K562 (cell line): ENCODE data around the gene TAS1R3. TPM values are rescaled to one million over a fixed set of nuclear protein-coding genes. Genes with fewer than 3 reads are reported as not detected.

Experiments used
- CBFA2T3 ChIP-seq: fragments of 450-650 bp; IDR thresholded peaks from 2 replicates; pipeline ENCODE4 v1.6.1; 2017
- EWSR1 ChIP-seq: fragments of 450-650 bp; IDR thresholded peaks from 2 replicates; pipeline ENCODE4 v1.6.1; 2018; ENCODE audit warnings: borderline replicate concordance, mild to moderate bottlenecking, low read depth, moderate library complexity; ENCODE audit not compliant: partially characterized antibody
- FOXA1 ChIP-seq: fragments of 450-650 bp; IDR thresholded peaks from 2 replicates; pipeline ENCODE4 v1.6.1; 2016; ENCODE audit warnings: mild to moderate bottlenecking, borderline replicate concordance
- HDAC6 ChIP-seq: IDR thresholded peaks from 2 replicates; pipeline ENCODE4 v1.6.1; 2012; ENCODE audit warnings: low read depth, mild to moderate bottlenecking, control low read depth, inconsistent platforms, low read length, moderate library complexity
- JUN ChIP-seq, 2 experiments: sonication (generic) in 1 of 2; formaldehyde crosslinking in 1 of 2; IDR thresholded peaks; 2 replicates each; pipeline versions ENCODE4 v1.6.1 to v1.8.0; 2012 to 2022; ENCODE audit warnings: borderline replicate concordance in 2 of 2, mild to moderate bottlenecking in 2 of 2, improper control_type of control experiment in 1 of 2, low read depth in 1 of 2, low read length in 1 of 2, missing genetic modification reagents in 1 of 2
- NR4A1 ChIP-seq, 2 experiments: fragments of 250-450 bp in 1 of 2; fragments of 450-650 bp in 1 of 2; sonication (Bioruptor Pico) in 1 of 2; IDR thresholded peaks; 2 replicates each; pipeline versions ENCODE4 v1.4.0 to v1.6.1; 2016 to 2020; ENCODE audit warnings: mild to moderate bottlenecking in 2 of 2, missing compliant biosample characterization in 1 of 2, missing genetic modification characterization in 1 of 2, moderate library complexity in 1 of 2
- PHTF2 ChIP-seq: fragments of 250-450 bp; sonication (Bioruptor Pico); IDR thresholded peaks from 2 replicates; pipeline ENCODE4 v1.5.0; 2021; ENCODE audit warnings: mild to moderate bottlenecking
- PRPF4 ChIP-seq: fragments of 200-400 bp; formaldehyde crosslinking; IDR thresholded peaks from one replicate; pipeline ENCODE4 v1.6.1; 2017; ENCODE audit warnings: low read length, low read depth, mild to moderate bottlenecking; ENCODE audit not compliant: insufficient read depth, poor library complexity, severe bottlenecking
- RAD21 ChIP-seq, 2 experiments: fragments of 250-450 bp in 1 of 2; fragments of 450-650 bp in 1 of 2; sonication (Bioruptor Pico) in 1 of 2; formaldehyde crosslinking in 1 of 2; IDR thresholded peaks in 1 of 2; conservative IDR thresholded peaks in 1 of 2; 2 replicates each; pipeline versions ENCODE4 v1.4.0 to v1.8.0; 2020 to 2022; ENCODE audit warnings: mild to moderate bottlenecking in 2 of 2, moderate library complexity in 1 of 2
- RBBP5 ChIP-seq: fragments of 200-600 bp; sonication (generic); IDR thresholded peaks from 2 replicates; pipeline ENCODE4 v1.6.1; 2012; ENCODE audit warnings: borderline replicate concordance, mild to moderate bottlenecking, low read length, control low read depth, inconsistent platforms; ENCODE audit not compliant: insufficient read depth, poor library complexity, severe bottlenecking
- TCFL5 ChIP-seq: fragments of 250-450 bp; sonication (Bioruptor Pico); conservative IDR thresholded peaks from 2 replicates; pipeline ENCODE4 v1.6.1; 2021; ENCODE audit warnings: mild to moderate bottlenecking, moderate library complexity, matching md5 sums
- YY1 ChIP-seq, 3 experiments: IDR thresholded peaks; 2 replicates each; pipeline ENCODE4 v1.6.1; 2011; ENCODE audit warnings: low read length in 2 of 3, mild to moderate bottlenecking in 2 of 3, moderate library complexity in 2 of 3, borderline replicate concordance in 1 of 3, control low read depth in 1 of 3, low read depth in 1 of 3; ENCODE audit not compliant: insufficient read depth in 3 of 3, insufficient replicate concordance in 2 of 3, control insufficient read depth in 1 of 3, insufficient read length in 1 of 3; ENCODE audit errors: extremely low read depth in 1 of 3
- ZNF717 ChIP-seq: fragments of 250-450 bp; sonication (Bioruptor Pico); IDR thresholded peaks from 2 replicates; pipeline ENCODE4 v1.5.0; 2021
- polyA plus RNA-seq, 8 experiments: library from polyadenylated mRNA; depleted of rRNA in 4 of 8; stranded (reverse) in 5 of 8; unstranded in 3 of 8; fragments of >200 nt; fragmentation: Nextera tagmentation in 2 of 8; fragmentation: Illumina TruSeq in 1 of 8; extraction: Ambion mirVana in 2 of 8; extraction: Trizol in 1 of 8; gene quantifications; 2 replicates each; pipeline versions ENCODE4 v1.2.1 to v1.2.3, GENCODE V29; 2011 to 2014; ENCODE audit warnings: inconsistent platforms in 1 of 8, missing spikeins in 1 of 8
- total RNA-seq, 7 experiments: library from RNA; depleted of rRNA in 6 of 7; stranded (reverse); fragments of >200 nt in 6 of 7; fragmentation: Illumina TruSeq in 2 of 7; extraction: Trizol in 2 of 7; gene quantifications; 2 replicates each; pipeline versions ENCODE4 v1.2.1 to v1.2.3, GENCODE V29; 2011 to 2021; ENCODE audit warnings: low replicate concordance in 1 of 7
- TF ChIP-seq, protein P1 (sequence below), 2 experiments: fragments of 450-650 bp in 1 of 2; IDR thresholded peaks; 2 replicates each; pipeline ENCODE4 v1.6.1; 2011 to 2017; ENCODE audit warnings: low read depth in 2 of 2, antibody characterized with exemption in 1 of 2, borderline replicate concordance in 1 of 2, low read length in 1 of 2, mild to moderate bottlenecking in 1 of 2, mixed read lengths in 1 of 2; ENCODE audit not compliant: control insufficient read depth in 1 of 2
- TF ChIP-seq, protein P2 (sequence below): sonication (generic); formaldehyde crosslinking; IDR thresholded peaks from 2 replicates; pipeline ENCODE4 v1.8.0; 2022; ENCODE audit warnings: mild to moderate bottlenecking, missing genetic modification reagents

The TAS1R3 gene
- total and polyA plus RNA-seq, 9 of the 15 experiments (the other 6 are each of a cell fraction or from before 2014, with no cell fraction given) = 0.07 to 0.13 TPM; not detected in 7

DNA sequence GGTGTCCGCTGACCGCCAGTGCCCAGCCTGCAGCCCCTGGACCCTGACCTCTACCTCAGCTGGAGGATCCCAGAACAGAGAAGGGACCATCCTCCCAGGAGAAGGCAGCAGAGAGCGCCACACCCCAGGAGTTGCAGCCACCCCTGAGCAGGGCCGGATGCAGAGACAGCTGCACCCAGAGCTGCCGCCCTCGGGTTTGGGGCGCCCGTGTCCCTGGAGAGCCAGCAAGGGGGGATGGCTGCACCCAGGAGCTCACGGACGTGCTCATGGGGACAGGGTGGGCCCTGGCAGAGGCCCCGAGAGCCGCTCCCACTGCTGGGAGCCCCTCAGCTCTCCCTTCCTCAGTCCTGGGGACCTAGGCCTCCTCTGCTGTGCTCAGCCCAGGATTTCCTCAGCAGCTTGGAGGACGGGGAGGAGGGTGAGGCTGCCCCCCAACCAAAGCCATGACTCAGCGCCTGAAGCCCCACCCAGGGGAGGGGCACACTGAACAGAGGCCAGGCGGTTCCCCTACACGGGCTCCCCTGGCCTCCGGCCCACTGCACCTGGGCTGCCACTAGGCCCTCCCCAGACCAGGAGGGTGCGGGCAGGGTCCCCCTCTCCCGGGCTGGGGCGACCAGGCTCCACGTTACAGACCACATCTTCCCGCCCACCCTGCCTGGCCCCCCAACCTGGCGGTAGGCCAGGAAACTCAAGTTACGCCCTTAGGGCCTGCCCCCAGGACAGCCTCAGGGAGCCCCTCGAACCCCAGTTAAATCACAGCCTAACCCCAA lies 25.6 kb upstream of the TAS1R3 start (continued):
- TF ChIP-seq RAD21 (CRISPR knock-in tag; conservative IDR thresholded peaks at IDR 0.05 in 1 of 2, IDR thresholded peaks at IDR 0.05 in 1 of 2) (peak in 1 of 2 experiments; percentile 52; a peak in 2 of 4 replicates), TCFL5 (CRISPR knock-in tag) (no peak), ZNF717 (CRISPR knock-in tag) (no peak), CBFA2T3 (no peak), PHTF2 (CRISPR knock-in tag) (peak; percentile 52; the same call in 1 of the 2 replicates), HDAC6 (no peak), PRPF4 (no peak), EWSR1 (no peak), RBBP5 (peak; percentile 33), JUN (IDR thresholded peaks at IDR 0.05; ENCODE audit: borderline replicate concordance, low read depth, low read length) (peak; percentile 66; the same call in 1 of the 2 replicates), JUN (CRISPR knock-in tag; IDR thresholded peaks at IDR 0.05; ENCODE audit: borderline replicate concordance) (no peak), FOXA1 (no peak), NR4A1 (CRISPR knock-in tag; IDR thresholded peaks at IDR 0.05) (no peak), NR4A1 (tag; IDR thresholded peaks at IDR 0.05) (no peak), YY1 (IDR thresholded peaks at IDR 0.05; ENCODE audit: borderline replicate concordance in 1 of 3, control insufficient read depth in 1 of 3, extremely low read depth in 1 of 3, insufficient read depth in 3 of 3, insufficient read length in 1 of 3, insufficient replicate concordance in 2 of 3, low read depth in 1 of 3, low read length in 2 of 3) (no peak)
- TF ChIP-seq, protein P1, sequence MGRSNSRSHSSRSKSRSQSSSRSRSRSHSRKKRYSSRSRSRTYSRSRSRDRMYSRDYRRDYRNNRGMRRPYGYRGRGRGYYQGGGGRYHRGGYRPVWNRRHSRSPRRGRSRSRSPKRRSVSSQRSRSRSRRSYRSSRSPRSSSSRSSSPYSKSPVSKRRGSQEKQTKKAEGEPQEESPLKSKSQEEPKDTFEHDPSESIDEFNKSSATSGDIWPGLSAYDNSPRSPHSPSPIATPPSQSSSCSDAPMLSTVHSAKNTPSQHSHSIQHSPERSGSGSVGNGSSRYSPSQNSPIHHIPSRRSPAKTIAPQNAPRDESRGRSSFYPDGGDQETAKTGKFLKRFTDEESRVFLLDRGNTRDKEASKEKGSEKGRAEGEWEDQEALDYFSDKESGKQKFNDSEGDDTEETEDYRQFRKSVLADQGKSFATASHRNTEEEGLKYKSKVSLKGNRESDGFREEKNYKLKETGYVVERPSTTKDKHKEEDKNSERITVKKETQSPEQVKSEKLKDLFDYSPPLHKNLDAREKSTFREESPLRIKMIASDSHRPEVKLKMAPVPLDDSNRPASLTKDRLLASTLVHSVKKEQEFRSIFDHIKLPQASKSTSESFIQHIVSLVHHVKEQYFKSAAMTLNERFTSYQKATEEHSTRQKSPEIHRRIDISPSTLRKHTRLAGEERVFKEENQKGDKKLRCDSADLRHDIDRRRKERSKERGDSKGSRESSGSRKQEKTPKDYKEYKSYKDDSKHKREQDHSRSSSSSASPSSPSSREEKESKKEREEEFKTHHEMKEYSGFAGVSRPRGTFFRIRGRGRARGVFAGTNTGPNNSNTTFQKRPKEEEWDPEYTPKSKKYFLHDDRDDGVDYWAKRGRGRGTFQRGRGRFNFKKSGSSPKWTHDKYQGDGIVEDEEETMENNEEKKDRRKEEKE (IDR thresholded peaks at IDR 0.05; ENCODE audit: borderline replicate concordance in 1 of 2, control insufficient read depth in 1 of 2, low read depth in 2 of 2, low read length in 1 of 2) = no peak
- TF ChIP-seq, protein P2, sequence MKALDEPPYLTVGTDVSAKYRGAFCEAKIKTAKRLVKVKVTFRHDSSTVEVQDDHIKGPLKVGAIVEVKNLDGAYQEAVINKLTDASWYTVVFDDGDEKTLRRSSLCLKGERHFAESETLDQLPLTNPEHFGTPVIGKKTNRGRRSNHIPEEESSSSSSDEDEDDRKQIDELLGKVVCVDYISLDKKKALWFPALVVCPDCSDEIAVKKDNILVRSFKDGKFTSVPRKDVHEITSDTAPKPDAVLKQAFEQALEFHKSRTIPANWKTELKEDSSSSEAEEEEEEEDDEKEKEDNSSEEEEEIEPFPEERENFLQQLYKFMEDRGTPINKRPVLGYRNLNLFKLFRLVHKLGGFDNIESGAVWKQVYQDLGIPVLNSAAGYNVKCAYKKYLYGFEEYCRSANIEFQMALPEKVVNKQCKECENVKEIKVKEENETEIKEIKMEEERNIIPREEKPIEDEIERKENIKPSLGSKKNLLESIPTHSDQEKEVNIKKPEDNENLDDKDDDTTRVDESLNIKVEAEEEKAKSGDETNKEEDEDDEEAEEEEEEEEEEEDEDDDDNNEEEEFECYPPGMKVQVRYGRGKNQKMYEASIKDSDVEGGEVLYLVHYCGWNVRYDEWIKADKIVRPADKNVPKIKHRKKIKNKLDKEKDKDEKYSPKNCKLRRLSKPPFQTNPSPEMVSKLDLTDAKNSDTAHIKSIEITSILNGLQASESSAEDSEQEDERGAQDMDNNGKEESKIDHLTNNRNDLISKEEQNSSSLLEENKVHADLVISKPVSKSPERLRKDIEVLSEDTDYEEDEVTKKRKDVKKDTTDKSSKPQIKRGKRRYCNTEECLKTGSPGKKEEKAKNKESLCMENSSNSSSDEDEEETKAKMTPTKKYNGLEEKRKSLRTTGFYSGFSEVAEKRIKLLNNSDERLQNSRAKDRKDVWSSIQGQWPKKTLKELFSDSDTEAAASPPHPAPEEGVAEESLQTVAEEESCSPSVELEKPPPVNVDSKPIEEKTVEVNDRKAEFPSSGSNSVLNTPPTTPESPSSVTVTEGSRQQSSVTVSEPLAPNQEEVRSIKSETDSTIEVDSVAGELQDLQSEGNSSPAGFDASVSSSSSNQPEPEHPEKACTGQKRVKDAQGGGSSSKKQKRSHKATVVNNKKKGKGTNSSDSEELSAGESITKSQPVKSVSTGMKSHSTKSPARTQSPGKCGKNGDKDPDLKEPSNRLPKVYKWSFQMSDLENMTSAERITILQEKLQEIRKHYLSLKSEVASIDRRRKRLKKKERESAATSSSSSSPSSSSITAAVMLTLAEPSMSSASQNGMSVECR (CRISPR knock-in tag) = 0 out of 2 replicates have a peak, but pooled peaks have one; percentile 55
